H1 (cell line): ENCODE measurements around the gene TRIM38.

ENCODE experiments used
- CEBPB ChIP-seq: IDR thresholded peaks from 2 replicates; pipeline ENCODE4 v1.6.1; 2012; ENCODE audit warnings: low read depth, low read length
- CTCF ChIP-seq, 3 experiments: IDR thresholded peaks; 1 replicate in 2 of 3; 2 replicates in 1 of 3; pipeline versions ENCODE4 v1.5.1 to v1.6.1; 2011; ENCODE audit warnings: low read length in 3 of 3, mild to moderate bottlenecking in 3 of 3, inconsistent platforms in 2 of 3, low read depth in 1 of 3, moderate library complexity in 1 of 3; ENCODE audit not compliant: insufficient read depth in 1 of 3; ENCODE audit errors: control extremely low read depth in 1 of 3
- E2F6 ChIP-seq: IDR thresholded peaks from 2 replicates; pipeline ENCODE4 v1.6.1; 2012; ENCODE audit warnings: inconsistent platforms
- GTF2F1 ChIP-seq: IDR thresholded peaks from 2 replicates; pipeline ENCODE4 v1.6.1; 2012; ENCODE audit warnings: low read depth, low read length, improper control_type of control experiment, borderline replicate concordance
- NRF1 ChIP-seq: IDR thresholded peaks from 2 replicates; pipeline ENCODE4 v1.6.1; 2011; ENCODE audit warnings: mild to moderate bottlenecking, low read depth, low read length, improper control_type of control experiment
- POLR2A ChIP-seq, 2 experiments: IDR thresholded peaks; 1 replicate in 1 of 2; 2 replicates in 1 of 2; pipeline ENCODE4 v1.6.1; 2011; ENCODE audit warnings: low read depth in 2 of 2, low read length in 2 of 2, mild to moderate bottlenecking in 2 of 2; ENCODE audit errors: control extremely low read depth in 1 of 2
- POLR2AphosphoS5 ChIP-seq: IDR thresholded peaks from 2 replicates; pipeline ENCODE4 v1.6.1; 2011; ENCODE audit warnings: low read depth, low read length
- SIN3A ChIP-seq, 2 experiments: IDR thresholded peaks in 1 of 2; conservative IDR thresholded peaks in 1 of 2; 2 replicates each; pipeline ENCODE4 v1.6.1; 2011 to 2012; ENCODE audit warnings: low read length in 2 of 2, improper control_type of control experiment in 1 of 2, low read depth in 1 of 2, mild to moderate bottlenecking in 1 of 2
- SUZ12 ChIP-seq: fragments of 200-600 bp; sonication (generic); IDR thresholded peaks from 2 replicates; pipeline ENCODE4 v1.6.1; 2012; ENCODE audit warnings: mild to moderate bottlenecking, inconsistent platforms, low read length, moderate library complexity, mixed read lengths
- TAF1 ChIP-seq: IDR thresholded peaks from 2 replicates; pipeline ENCODE4 v1.6.1; 2011; ENCODE audit warnings: mild to moderate bottlenecking, low read depth, low read length
- TAF7 ChIP-seq: optimal IDR thresholded peaks from 2 replicates; pipeline ENCODE3; 2011; ENCODE audit warnings: low read depth, mild to moderate bottlenecking, inconsistent platforms, low read length, moderate library complexity, borderline replicate concordance
- ZNF274 ChIP-seq: IDR thresholded peaks from 2 replicates; pipeline ENCODE4 v1.7.0; 2012; ENCODE audit warnings: low read length, borderline replicate concordance; ENCODE audit errors: extremely low read depth

- TF ChIP-seq CTCF (IDR thresholded peaks at IDR 0.05; ENCODE audit: control extremely low read depth in 1 of 3, insufficient read depth in 1 of 3, low read depth in 1 of 3, low read length in 3 of 3) (no peak), POLR2AphosphoS5 (no peak), GTF2F1 (no peak), E2F6 (no peak), TAF1 (no peak), ZNF274 (no peak), POLR2A (IDR thresholded peaks at IDR 0.05; ENCODE audit: control extremely low read depth in 1 of 2, low read depth in 2 of 2, low read length in 2 of 2) (no peak), CEBPB (no peak), NRF1 (no peak), SIN3A (conservative IDR thresholded peaks at IDR 0.05 in 1 of 2, IDR thresholded peaks at IDR 0.05 in 1 of 2; ENCODE audit: low read depth in 1 of 2, low read length in 2 of 2) (no peak), TAF7 (no peak), SUZ12 (no peak)
Observed at GRCh38 chr6:25918083-25918683, 44.4 kb upstream of the TRIM38 start.
